Activated naive CD4-positive, alpha-beta T cell treated with anti-CD3 and anti-CD28 coated beads, Interleukin-2, amount 50 U/mL, for 16 hours (primary cell): ENCODE results near the gene BMAL2.

Experiments used
- DNase-seq: peaks from one replicate; pipeline ENCODE4 v3.0.0-alpha.2; 2020

The BMAL2 gene

DNA sequence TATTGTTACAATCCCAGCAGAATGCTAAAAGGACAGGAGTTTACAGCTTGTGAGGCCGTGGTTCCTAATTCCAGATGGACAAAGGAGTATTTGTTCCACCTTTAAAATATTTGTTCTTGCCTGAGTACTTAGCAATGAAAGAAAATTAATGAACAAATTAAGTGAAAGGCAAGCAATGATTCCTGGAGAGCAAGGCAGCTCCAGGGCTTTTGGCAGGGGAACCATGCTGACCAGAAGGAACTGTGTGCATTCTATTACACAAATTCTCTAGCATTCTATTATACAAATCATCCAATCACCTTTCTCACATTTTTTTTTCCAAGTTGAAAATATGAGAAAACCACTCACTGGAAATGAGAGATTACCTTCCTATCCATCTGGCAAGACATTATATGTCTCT lies 1.8 kb upstream of the BMAL2 start:
- no peak for DNase-seq

DNA sequence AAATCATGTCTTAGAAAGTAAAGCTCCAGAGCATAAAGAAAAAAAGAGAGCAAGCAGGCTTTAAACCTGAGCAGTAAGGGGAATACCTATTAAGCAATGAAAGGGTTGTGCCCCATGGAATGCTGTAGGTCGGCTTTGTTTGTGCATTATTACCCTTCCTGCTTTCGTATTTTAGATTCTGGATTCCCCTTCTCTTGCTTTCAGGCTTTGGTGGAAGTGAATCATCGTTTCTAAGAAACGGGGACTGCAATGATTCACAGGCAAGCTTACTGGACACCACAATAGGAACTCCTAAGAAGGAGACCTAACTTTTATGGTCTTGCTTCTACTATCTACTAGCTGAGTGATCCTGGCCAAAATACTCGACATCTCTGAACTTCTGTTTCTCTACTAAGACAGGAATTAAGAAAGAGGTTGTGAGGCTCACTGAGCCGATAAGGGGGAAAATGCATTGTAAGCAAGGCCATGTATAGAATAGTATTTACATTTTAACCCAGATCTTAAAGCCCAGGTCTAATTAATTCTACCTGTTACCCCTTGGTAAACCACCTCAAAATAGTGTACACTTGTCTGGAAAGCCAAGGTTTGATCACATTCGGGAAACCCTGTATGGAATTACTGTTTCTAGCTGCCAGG lies 1.2 kb upstream of the BMAL2 start:
- no peak for DNase-seq

DNA sequence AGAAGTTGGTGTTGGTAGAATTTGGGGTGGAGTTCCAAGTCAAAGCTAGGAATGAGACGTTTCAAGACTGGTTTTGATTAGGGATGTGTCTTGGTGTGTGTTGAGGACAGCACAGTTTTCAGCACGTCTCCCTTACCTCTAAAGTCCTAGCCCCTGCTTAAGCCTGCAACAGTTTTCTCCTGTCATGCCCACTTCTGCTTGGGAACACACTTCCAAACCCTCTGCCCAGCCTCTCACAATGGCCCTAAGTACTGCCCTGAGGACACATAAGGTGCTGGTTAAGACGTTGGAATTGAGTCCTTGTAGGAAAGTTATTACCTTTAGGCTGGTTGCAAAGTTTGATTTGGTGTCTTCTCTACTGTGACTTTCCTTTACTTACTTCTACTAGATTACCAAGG lies 710 bp upstream of the BMAL2 start:
- no peak for DNase-seq

DNA sequence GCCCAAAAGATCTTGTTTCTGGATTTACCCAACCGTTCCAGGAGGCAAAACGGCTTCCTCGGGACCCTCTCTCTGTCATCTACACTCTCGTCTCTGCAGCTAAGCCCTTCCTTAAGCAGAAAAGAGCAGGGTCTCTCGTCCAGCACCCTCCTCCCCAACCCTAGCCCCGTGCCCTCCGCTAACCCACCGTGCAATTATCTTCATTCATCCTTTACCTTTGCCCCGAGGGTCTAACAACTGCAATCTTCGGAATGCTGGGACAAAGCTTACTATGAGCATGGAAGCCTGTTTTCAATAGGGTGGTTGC lies 276 bp upstream of the BMAL2 start:
- DNase-seq, result no peak

GRCh38 chr12:27333403-27334009 lies 870 bp downstream of the BMAL2 start:
- DNase-seq, result peak; percentile 36

DNA sequence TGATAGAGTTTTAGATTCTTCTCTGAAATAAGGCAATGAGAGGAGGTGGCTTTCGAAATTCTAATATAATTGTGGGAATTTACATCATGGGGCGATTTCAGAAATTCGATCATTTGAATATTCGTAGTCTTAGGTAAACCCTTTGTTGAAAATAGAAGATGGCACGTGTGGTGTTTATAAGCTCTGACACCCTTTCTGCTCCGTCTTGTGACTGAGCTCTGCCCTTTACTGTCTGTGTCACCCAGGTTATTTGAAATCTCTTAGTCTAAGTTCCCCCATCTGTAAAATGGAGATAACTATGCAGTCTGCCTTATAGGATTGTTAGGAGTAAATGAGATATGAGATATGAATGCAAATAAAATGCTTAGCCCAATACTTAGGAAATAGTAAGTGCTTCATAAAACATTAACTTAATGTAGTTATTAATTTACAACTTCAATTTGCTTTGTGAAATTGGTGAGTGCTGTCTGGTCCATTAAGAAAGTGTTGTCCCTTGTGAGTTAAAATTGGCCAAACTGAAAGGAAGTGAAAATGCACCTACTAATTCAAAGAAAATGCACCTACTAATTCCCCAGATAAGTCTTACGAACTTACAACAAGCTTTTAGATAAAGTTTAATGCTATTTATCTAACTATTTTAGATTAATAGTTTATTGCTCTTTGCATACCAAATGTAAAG lies 1.5 kb downstream of the BMAL2 start:
- DNase-seq, result no peak

DNA sequence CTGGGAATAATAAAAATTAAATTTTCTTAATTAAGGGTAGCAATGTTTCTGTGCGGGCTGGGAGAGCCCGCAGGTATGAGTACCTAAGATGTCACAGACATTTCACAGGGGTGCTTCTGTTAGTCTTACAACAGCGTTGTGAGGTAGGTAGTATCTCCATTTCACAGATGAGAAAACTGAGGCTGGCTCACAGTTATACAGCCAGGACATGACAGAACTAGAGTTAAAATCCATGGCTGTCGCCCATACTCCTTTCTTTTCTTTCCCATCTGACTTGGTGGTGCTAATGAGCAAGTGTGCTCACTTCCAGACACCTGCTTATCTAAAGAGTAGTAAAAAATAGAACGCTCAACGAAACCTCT lies 2.1 kb downstream of the BMAL2 start:
- no peak for DNase-seq

GRCh38 chr12:27335364-27336281 lies 3.0 kb downstream of the BMAL2 start:
- DNase-seq, result no peak

GRCh38 chr12:27336282-27336653 lies 3.6 kb downstream of the BMAL2 start:
- DNase-seq, result no peak

GRCh38 chr12:27337376-27337775 lies 4.7 kb downstream of the BMAL2 start:
- no peak for DNase-seq

DNA sequence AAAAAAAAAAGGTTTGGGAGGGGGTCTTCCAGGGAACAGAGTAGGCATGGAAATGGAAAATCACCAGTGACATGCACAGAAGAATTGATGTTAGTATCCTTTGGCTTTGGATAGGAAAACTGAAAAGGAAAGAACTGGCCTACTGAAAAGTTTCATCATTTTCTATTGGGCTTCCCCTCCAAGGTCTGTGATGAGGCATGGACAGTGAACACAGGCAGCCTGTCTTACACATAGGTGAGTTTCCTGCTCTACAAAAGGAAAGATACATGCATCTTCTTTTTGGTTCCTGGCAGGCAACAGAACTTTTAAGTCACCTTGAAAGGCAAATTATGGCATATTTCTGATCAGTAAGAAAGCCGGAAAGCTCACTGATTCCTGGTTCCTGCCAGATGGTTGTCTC lies 5.8 kb downstream of the BMAL2 start:
- no peak for DNase-seq

DNA sequence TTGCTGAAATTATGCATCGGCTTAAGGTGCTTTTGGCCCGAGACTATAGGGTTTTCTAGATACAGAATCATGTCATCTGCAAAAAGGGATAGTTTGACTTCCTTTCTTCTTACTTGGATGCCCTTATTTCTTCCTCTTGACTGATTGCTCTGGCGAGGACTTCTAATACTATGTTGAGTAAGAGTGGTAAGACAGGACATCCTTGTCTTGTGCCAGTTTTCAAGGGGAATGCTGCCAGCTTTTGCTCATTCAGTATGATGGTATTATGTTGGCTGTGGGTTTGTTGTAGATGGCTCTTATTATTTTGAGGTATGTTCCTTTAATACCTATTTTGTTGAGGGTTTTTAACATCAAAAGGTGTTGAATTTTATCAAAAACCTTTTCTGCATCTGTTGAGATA lies 8.3 kb downstream of the BMAL2 start:
- DNase-seq, result no peak

GRCh38 chr12:27342536-27342935 lies 9.9 kb downstream of the BMAL2 start:
- DNase-seq, result no peak

- DNase-seq, result no peak
Measured at GRCh38 chr12:27343255-27344000, 10.8 kb downstream of the BMAL2 start.

DNA sequence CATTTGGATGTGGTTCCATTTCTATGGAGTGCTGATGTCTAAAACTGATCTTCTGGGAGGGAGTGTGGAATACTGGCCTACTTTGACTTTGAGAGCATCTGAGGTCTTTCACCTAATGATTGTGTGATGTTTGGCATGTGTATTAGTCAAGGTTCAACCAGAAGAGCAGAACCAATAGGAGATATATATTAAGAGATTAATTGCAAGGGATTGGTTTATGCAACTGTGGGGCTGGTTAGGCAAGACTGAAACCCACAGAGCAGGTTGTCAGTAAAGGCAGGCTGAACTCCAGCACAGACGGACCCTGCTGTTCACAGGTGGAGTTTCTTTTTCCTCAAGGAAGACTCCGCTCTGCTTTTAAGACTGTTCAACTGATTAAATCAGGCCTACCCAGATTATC lies 11.6 kb downstream of the BMAL2 start:
- DNase-seq, result no peak

GRCh38 chr12:27344760-27345159 lies 12.1 kb downstream of the BMAL2 start:
- DNase-seq, result no peak

DNA sequence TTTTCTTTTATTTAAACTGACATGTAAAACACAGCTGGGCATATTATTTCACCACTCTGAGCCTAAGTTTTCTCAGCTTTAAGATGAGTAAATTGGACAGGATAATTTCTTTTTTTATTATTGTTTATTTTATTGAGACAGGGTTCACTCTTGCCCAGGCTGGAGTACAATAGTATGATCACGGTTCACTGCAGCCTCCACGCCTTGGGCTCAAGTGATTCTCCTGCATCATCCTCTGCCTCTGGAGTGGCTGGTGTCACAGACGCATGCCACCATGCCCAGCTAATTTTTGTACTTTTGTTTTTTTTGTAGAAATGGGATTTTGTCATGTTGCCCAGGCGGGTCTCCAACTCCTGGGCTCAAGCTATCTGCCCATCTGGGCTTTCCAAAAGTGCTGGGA lies 12.7 kb downstream of the BMAL2 start:
- DNase-seq, result no peak

DNA sequence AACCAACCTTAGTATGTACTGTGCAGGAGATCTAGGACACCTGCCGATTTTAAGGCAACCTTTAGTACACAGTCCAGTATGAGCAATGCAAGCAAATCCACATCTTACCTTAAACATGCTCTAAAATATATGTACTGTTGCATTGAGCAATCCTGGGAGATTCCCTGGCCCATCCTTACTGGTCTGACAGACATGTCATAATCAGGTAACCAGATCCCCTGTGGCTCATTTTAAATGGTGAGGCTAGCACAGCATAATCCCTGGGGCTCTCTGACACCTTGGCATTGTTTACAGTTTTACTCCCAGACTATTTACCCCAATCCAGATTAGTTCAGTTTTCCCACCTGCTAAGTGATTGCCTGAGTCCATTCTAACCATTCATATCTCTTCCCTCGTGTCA lies 15.1 kb downstream of the BMAL2 start:
- no peak for DNase-seq

DNA sequence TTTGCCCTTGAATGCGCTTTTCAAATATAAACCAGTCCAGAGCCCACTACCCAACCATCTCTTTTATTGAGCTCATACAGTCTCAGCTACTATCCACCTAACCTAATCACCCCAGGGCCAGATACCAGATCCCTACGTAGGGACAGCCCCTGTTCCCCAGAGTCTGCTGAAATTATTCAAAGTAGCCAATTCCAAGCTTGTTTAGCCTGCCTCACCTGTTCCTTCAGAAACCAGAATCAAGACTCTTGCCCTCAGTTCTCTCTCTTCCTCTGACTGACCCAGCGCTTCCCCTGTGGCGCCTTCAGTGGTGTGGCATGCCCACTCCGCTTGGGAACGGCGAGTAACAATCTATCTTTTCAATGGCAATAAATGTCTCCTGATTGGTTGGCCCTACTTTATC lies 18.8 kb downstream of the BMAL2 start:
- DNase-seq, result no peak

GRCh38 chr12:27355486-27355885 lies 22.9 kb downstream of the BMAL2 start:
- DNase-seq, result no peak

DNA sequence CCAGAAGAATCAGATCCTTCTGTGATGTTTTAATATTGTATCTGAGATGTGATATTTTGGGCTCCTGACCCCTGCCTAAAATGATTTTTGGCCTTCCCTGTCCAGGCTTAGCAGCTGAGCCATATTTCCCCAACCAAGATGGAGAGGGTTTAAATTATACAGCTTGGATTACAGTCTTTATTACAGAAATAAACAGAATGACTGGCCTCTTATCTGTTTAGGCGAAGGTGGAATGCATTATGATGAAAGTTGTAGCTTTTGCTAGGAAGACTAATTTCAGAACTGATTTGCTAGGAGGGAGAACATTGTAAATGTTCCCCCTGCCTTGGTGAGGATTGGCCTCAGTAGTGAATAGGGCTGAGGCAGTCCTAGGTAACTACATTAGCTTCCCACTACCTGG lies 23.3 kb downstream of the BMAL2 start:
- no peak for DNase-seq

- no peak for DNase-seq
Measured at GRCh38 chr12:27359578-27360340, 27.1 kb downstream of the BMAL2 start.
